Measurements from ENCODE around the gene CCT8L2. TPM values are rescaled to one million over a fixed set of nuclear protein-coding genes. Genes with fewer than 3 reads are reported as not detected.
"Not testable (repeated sequence)": the region's sequence is repeated elsewhere in the genome, so short reads cannot be mapped to it uniquely, and the experiment has no call there.

Gene CCT8L2
- total RNA-seq, 2 donors from 2014 or later, result not detected

DNA sequence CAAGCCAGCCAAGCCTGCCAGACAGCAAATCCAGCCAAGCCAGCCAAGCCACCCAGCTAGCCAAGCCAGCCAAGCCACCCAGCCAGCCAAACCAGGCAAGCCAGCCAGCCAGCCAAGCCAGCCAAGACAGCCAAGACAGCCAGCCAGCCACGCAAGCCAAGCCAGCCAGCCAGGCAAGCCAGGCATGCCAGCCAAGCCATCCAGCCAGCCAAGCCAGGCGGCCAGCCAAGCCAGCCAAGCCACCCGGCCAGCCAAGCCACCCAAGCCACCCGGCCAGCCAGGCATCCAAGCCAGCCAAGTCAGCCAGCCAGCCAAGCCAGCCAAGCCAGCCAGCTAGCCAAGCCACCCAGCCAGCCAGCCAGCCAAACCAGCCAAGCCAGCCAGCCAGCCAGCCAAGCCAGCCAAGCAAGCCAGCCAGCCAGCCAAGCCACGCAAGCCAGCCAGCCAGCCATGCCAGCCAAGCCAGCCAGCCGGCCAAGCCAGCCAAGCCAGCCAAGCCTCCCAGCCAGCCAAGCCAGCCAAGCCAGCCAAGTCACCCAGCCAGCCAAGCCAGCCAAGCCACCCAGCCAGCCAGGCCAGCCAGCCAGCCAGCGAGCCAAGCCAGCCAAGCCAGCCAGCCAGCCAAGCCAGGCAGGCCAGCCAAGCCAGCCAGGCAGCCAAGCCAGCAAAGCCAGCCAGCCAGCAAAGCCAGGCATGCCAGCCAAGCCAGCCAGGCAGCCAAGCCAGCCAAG is 26.0 kb downstream of the CCT8L2 start:
- H3K36me3 Mint-ChIP-seq (ENCODE audit: low read depth); H3K27me3 Mint-ChIP-seq (ENCODE audit: insufficient read depth); H3K27ac ChIP-seq (ENCODE audit: low read depth, low read length); H3K9ac ChIP-seq (ENCODE audit: extremely low read depth, low read length, poor library complexity, severe bottlenecking); H3K4me3 ChIP-seq (ENCODE audit: low read length); DNase-seq; H3K4me1 ChIP-seq (ENCODE audit: control insufficient read depth, insufficient read depth, low read length); H3K4me3 Mint-ChIP-seq; H3K4me1 Mint-ChIP-seq; H3K27ac Mint-ChIP-seq; H3K9me3 ChIP-seq (ENCODE audit: control insufficient read depth, low read length); H3K27me3 ChIP-seq (ENCODE audit: control insufficient read depth, insufficient read depth, low read length, poor library complexity, severe bottlenecking); H3K36me3 ChIP-seq (ENCODE audit: control insufficient read depth, insufficient read depth, low read length): not testable (repeated sequence)
- WGBS, 2 experiments (ENCODE audit: insufficient coverage in 1 of 2, insufficient read length in 1 of 2), result 71 to 82% methylated on average over 5 to 7 of the region's 7 CpGs
- H3K9me3 Mint-ChIP-seq, result peaks cover 23% of the 10 kb centered on the region

DNA sequence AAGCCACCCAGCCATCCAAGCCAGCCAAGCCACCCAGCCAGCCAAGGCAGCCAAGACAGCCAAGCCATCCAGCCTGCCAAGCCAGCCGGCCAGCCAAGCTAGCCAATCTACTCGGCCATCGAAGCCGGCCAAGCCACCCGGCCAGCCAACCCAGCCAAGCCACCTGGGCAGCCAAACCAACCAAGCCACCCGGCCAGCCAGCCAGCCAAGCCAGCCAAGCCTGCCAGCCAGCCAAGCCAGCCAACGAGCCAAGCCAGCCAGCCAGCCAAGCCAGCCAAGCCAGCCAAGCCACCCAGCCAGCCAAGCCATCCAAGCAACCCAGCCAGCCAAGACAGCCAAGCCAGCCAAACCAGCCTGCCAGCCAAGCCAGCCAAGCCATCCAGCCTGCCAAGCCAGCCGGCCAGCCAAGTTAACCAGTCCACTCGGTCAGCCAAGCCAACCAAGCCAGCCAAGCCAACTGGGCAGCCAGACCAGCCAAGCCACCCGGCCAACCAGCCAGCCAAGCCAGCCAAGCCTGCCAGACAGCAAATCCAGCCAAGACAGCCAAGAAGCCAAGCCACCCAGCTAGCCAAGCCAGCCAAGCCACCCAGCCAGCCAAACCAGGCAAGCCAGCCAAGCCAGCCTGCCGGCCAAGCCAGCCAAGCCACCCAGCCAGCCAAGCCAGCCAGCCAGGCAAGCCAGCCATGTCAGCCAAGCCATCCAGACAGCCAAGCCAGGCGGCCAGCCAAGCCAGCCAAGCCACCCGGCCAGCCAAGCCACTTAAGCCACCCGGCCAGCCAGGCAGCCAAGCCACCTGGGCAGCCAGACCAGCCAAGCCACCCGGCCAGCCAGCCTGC is 26.8 kb downstream of the CCT8L2 start:
- H3K36me3 Mint-ChIP-seq (ENCODE audit: low read depth); H3K27ac Mint-ChIP-seq; H3K27me3 ChIP-seq (ENCODE audit: control insufficient read depth, insufficient read depth, low read length, poor library complexity, severe bottlenecking); H3K9me3 ChIP-seq (ENCODE audit: control insufficient read depth, low read length); H3K4me1 Mint-ChIP-seq; H3K27ac ChIP-seq (ENCODE audit: low read depth, low read length); H3K4me1 ChIP-seq (ENCODE audit: control insufficient read depth, insufficient read depth, low read length); H3K27me3 Mint-ChIP-seq (ENCODE audit: insufficient read depth); H3K9ac ChIP-seq (ENCODE audit: extremely low read depth, low read length, poor library complexity, severe bottlenecking); H3K36me3 ChIP-seq (ENCODE audit: control insufficient read depth, insufficient read depth, low read length); DNase-seq; H3K4me3 Mint-ChIP-seq; H3K4me3 ChIP-seq (ENCODE audit: low read length): not testable (repeated sequence)
- peaks cover 22% of the 10 kb centered on the region for H3K9me3 Mint-ChIP-seq
- WGBS, 2 experiments (ENCODE audit: insufficient coverage in 1 of 2, insufficient read length in 1 of 2), result 70 to 79% methylated on average over 7 to 15 of the region's 15 CpGs

DNA sequence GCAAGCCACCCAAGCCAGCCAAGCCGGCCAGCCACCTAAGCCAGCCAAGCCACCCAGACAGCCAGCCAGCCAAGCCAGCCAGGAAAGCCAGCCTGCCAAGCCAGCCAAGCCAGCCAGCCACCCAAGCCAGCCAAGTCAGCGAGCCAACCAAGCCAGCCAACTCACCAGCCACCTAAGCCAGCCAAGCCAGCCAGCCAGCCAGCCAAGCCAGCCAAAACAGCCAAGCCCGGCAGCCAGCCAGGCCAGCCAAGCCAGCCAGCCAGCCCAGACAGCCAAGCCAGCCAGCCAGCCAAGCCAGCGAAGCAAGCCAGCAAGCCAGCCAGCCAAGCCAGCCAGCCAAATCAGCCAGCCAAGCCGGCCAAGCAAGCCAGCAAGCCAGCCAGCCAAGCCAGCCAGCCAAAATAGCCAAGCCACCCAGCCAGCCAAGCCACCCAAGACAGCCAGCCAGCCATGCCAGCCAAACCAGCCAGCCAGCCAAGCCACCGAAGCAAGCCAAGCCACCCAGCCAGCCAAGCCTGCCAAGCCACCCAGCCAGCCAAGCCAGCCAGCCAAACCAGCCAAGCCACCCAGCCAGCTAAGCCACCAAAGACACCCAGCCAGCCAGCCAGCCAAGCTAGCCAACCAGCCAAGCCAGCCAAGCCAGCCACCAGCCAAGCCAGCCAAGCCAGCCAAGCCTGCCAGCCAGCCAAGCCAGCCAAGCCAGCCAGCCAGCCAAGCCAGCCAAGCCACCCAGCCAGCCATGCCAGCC is 27.6 kb downstream of the CCT8L2 start:
- H3K4me1 ChIP-seq (ENCODE audit: control insufficient read depth, insufficient read depth, low read length); H3K27ac Mint-ChIP-seq; H3K27me3 ChIP-seq (ENCODE audit: control insufficient read depth, insufficient read depth, low read length, poor library complexity, severe bottlenecking); DNase-seq; H3K9me3 ChIP-seq (ENCODE audit: control insufficient read depth, low read length); H3K27ac ChIP-seq (ENCODE audit: low read depth, low read length); H3K9ac ChIP-seq (ENCODE audit: extremely low read depth, low read length, poor library complexity, severe bottlenecking); H3K4me3 Mint-ChIP-seq; H3K4me3 ChIP-seq (ENCODE audit: low read length); H3K27me3 Mint-ChIP-seq (ENCODE audit: insufficient read depth); H3K36me3 ChIP-seq (ENCODE audit: control insufficient read depth, insufficient read depth, low read length); H3K36me3 Mint-ChIP-seq (ENCODE audit: low read depth); H3K4me1 Mint-ChIP-seq: not testable (repeated sequence)
- WGBS, 2 experiments (ENCODE audit: insufficient coverage in 1 of 2, insufficient read length in 1 of 2), result 70% methylated on average over 2 to 6 of the region's 6 CpGs
- peaks cover 20% of the 10 kb centered on the region for H3K9me3 Mint-ChIP-seq

DNA sequence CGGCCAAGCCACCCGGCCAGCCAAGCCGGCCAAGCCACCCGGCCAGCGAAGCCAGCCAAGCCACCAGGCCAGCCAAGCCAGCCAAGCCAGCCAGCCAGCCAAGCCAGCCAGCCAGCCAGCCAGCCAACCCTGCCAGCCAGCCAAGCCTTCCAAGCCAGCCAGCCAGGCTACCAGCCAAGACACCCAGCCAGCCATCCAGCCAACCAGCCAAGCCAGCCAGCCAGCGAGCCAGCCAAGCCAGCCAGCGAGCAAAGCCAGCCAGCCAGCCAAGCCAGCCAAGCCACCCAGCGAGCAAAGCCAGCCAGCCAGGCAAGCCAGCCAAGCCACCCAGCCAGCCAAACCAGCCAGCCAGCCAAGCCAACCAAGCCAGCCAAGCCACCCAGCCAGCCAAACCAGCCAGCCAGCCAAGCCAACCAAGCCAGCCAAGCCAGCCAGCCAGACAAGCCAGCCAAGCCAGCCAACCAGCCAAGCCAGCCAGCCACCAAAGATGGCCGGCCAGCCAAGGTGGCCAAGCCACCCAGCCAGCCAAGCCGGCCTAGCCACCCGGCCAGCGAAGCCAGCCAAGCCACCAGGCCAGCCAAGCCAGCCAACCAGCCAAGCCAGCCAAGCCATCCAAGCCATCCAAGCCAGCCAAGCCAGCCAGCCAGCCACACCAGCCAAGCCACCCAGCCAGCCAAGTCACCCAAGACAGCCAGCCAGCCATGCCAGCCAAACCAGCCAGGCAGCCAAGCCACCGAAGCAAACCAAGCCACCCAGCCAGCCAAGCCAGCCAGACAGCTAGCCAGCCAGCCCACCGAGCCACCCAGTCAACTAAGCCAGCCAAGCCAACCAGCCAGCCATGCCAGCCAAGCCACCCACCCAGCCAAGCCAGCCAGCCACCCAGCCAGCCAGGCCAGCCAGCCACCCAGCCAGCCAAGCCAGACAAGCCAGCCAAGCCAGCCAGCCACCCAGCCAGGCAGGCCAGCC is 28.8 kb downstream of the CCT8L2 start:
- Mint-ChIP-seq H3K27ac (no peak overlapping the region), H3K4me3 (no peak overlapping the region), H3K4me1 (no peaks in the 10 kb centered on the region), H3K27me3 (ENCODE audit: insufficient read depth) (no peaks in the 10 kb centered on the region), H3K9me3 (peaks cover 16% of the 10 kb centered on the region), H3K36me3 (ENCODE audit: low read depth) (no peaks in the 10 kb centered on the region)
- Histone ChIP-seq H3K27me3 (ENCODE audit: control insufficient read depth, insufficient read depth, low read length, poor library complexity, severe bottlenecking) (no peaks in the 10 kb centered on the region), H3K9ac (ENCODE audit: extremely low read depth, low read length, poor library complexity, severe bottlenecking) (no peak overlapping the region), H3K36me3 (ENCODE audit: control insufficient read depth, insufficient read depth, low read length) (no peaks in the 10 kb centered on the region), H3K4me3 (ENCODE audit: low read length) (no peak overlapping the region), H3K9me3 (ENCODE audit: control insufficient read depth, low read length) (no peaks in the 10 kb centered on the region), H3K4me1 (ENCODE audit: control insufficient read depth, insufficient read depth, low read length) (no peaks in the 10 kb centered on the region), H3K27ac (ENCODE audit: low read depth, low read length) (no peak overlapping the region)
- TF ChIP-seq, protein P1, sequence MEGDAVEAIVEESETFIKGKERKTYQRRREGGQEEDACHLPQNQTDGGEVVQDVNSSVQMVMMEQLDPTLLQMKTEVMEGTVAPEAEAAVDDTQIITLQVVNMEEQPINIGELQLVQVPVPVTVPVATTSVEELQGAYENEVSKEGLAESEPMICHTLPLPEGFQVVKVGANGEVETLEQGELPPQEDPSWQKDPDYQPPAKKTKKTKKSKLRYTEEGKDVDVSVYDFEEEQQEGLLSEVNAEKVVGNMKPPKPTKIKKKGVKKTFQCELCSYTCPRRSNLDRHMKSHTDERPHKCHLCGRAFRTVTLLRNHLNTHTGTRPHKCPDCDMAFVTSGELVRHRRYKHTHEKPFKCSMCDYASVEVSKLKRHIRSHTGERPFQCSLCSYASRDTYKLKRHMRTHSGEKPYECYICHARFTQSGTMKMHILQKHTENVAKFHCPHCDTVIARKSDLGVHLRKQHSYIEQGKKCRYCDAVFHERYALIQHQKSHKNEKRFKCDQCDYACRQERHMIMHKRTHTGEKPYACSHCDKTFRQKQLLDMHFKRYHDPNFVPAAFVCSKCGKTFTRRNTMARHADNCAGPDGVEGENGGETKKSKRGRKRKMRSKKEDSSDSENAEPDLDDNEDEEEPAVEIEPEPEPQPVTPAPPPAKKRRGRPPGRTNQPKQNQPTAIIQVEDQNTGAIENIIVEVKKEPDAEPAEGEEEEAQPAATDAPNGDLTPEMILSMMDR (conservative IDR thresholded peaks at IDR 0.05), result no peak
- DNase-seq, result no peak
- WGBS, 2 experiments (ENCODE audit: insufficient coverage in 1 of 2, insufficient read length in 1 of 2), result 77 to 79% methylated on average over 3 to 14 of the region's 14 CpGs

Data from endodermal cell (in vitro differentiated cells).